ENCODE measurements around the gene SPO11. TPM values are rescaled to one million over a fixed set of nuclear protein-coding genes. Genes with fewer than 3 reads are reported as not detected.

Gene SPO11
- total RNA-seq, 1 experiment from 2014 or later = not detected

DNA sequence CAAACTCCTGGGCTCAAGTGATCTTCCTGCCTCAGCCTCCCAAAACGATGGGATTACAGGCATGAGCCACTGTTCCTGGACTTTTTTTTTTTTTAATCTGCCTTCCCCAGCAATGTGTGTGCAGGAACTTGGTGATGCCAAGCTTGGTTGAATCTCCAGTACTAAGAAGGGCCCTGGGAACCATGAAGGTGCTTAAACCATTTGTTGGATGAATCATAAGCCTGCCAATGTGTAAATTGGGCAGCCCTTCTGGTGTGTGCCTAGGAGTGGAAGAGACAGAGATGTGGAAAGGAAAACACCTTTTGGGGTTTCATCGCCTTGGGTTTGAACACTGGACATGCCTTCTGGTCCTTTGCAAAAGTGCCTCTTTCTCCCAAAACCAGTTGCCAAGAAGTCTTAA is 7.1 kb upstream of the SPO11 start:
- H2BK120ac ChIP-seq (ENCODE audit: low read depth, low read length, poor library complexity, severe bottlenecking) = no peak overlapping the region
- H3K18ac ChIP-seq (ENCODE audit: insufficient read length, low read depth, low read length) = no peak overlapping the region
- no peak overlapping the region for H2AFZ ChIP-seq (ENCODE audit: low read length)
- TF ChIP-seq, protein P1, sequence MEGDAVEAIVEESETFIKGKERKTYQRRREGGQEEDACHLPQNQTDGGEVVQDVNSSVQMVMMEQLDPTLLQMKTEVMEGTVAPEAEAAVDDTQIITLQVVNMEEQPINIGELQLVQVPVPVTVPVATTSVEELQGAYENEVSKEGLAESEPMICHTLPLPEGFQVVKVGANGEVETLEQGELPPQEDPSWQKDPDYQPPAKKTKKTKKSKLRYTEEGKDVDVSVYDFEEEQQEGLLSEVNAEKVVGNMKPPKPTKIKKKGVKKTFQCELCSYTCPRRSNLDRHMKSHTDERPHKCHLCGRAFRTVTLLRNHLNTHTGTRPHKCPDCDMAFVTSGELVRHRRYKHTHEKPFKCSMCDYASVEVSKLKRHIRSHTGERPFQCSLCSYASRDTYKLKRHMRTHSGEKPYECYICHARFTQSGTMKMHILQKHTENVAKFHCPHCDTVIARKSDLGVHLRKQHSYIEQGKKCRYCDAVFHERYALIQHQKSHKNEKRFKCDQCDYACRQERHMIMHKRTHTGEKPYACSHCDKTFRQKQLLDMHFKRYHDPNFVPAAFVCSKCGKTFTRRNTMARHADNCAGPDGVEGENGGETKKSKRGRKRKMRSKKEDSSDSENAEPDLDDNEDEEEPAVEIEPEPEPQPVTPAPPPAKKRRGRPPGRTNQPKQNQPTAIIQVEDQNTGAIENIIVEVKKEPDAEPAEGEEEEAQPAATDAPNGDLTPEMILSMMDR (conservative IDR thresholded peaks at IDR 0.05) = no peak
- no peak overlapping the region for H2BK5ac ChIP-seq (ENCODE audit: insufficient read length, low read length)
- H4K8ac ChIP-seq (replicated peaks; ENCODE audit: insufficient read length, low read depth, low read length) = no peak overlapping the region
- H2AK5ac ChIP-seq (ENCODE audit: insufficient read length, low read length) = no peak overlapping the region
- H2BK20ac ChIP-seq (ENCODE audit: low read depth, low read length, poor library complexity, severe bottlenecking) = no peak overlapping the region
- no peak overlapping the region for H3K4me2 ChIP-seq (ENCODE audit: insufficient read depth, insufficient read length, low read length)
- no peak overlapping the region for H3K4ac ChIP-seq (ENCODE audit: low read depth, low read length)
- Mint-ChIP-seq H3K27ac (peak overlapping the region in 1 of 3 experiments; percentile 93; a peak in 3 of 7 replicates), H3K27me3 (ENCODE audit: low read depth) (peaks cover 22% of the 10 kb centered on the region), H3K36me3 (ENCODE audit: insufficient read depth in 1 of 3, low read depth in 3 of 3) (no peaks in the 10 kb centered on the region), H3K4me3 (no peak overlapping the region), H3K4me1 (peaks cover 37 to 50% of the 10 kb centered on the region in 2 experiments), H3K9me3 (no peaks in the 10 kb centered on the region)
- no peak overlapping the region for H3K23ac ChIP-seq (ENCODE audit: insufficient read length, low read depth, low read length)
- no peak for DNase-seq
- no peaks in the 10 kb centered on the region for H3K79me2 ChIP-seq (ENCODE audit: insufficient read depth, low read length)
- H3K27me3 ChIP-seq (ENCODE audit: insufficient read depth, low read length) = no peaks in the 10 kb centered on the region
- no peak overlapping the region for H2BK15ac ChIP-seq (ENCODE audit: low read depth, low read length)
- H3K23me2 ChIP-seq (ENCODE audit: insufficient read length, low read depth, low read length, poor library complexity, severe bottlenecking) = no peaks in the 10 kb centered on the region
- H2BK12ac ChIP-seq (ENCODE audit: insufficient read length, low read depth, low read length) = no peak overlapping the region
- no peaks in the 10 kb centered on the region for H4K20me1 ChIP-seq (ENCODE audit: control insufficient read depth, insufficient read depth, insufficient read length)
- no peaks in the 10 kb centered on the region for H3K79me1 ChIP-seq (ENCODE audit: insufficient read depth, low read depth, low read length, poor library complexity, severe bottlenecking)
- H3K4me1 ChIP-seq (ENCODE audit: insufficient read depth, low read length) = no peaks in the 10 kb centered on the region
- H3K9ac ChIP-seq (ENCODE audit: extremely low read depth, insufficient read length, low read length) = no peak overlapping the region
- no peak overlapping the region for H4K5ac ChIP-seq (ENCODE audit: insufficient read length, low read depth, low read length)
- no peak overlapping the region for H4K91ac ChIP-seq (ENCODE audit: insufficient read length, low read depth, low read length)
- H3K14ac ChIP-seq (ENCODE audit: insufficient read depth, low read length) = no peak overlapping the region
- WGBS (ENCODE audit: extremely low coverage, insufficient read length, low lambda C conversion rate) = no CpG with 5 or more reads among the region's 2 CpGs
- no peak overlapping the region for H3K56ac ChIP-seq (ENCODE audit: insufficient read length, low read depth, low read length)
- no peak overlapping the region for H3T11ph ChIP-seq (ENCODE audit: low read length)
- no peak overlapping the region for H3K27ac ChIP-seq (ENCODE audit: insufficient read length, low read depth, low read length)
- H3K9me3 ChIP-seq (ENCODE audit: control insufficient read depth, low read depth, low read length) = no peaks in the 10 kb centered on the region

Measured in H9 (cell line).